GM19372 (cell line): ENCODE measurements around the gene CASKIN1.

Source experiments
- ATAC-seq: cut with Tn5 transposase; IDR thresholded peaks from one replicate; pipeline ENCODE4 v1.9.1; 2021; ENCODE audit warnings: mild to moderate bottlenecking, low read depth, moderate library complexity; ENCODE audit not compliant: unreplicated experiment

Gene CASKIN1

DNA sequence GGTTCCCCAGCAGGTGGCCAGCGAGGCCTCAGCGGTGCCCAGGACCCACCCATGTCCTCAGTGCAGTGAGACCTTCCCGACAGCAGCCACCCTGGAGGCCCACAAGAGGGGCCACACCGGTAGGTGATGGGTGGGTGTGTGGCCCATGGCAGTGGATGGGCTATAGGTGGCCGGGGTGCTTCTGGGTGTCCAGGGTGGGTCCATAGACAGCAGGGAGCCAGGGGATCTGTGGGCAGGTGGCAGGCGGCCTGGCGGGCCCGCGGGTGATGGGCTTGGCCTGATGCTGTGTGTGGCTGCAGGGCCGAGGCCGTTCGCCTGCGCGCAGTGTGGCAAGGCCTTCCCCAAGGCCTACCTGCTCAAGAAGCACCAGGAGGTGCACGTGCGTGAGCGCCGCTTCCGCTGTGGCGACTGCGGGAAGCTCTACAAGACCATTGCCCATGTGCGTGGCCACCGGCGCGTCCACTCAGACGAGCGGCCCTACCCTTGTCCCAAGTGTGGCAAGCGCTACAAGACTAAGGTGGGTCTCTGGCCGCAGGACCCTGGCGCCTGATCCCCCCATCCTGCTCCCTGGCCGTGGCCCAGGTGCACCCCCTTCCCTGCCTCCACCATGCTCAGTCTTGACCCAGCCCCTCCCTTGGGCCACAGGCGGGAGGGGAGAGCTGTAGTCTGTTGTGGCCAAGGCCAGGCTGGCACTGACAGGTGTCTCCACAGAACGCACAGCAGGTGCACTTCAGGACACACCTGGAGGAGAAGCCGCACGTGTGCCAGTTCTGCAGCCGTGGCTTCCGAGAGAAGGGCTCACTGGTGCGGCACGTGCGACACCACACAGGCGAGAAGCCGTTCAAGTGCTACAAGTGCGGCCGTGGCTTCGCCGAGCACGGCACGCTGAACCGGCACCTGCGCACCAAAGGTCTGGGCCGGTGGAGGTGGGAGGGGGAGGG, 37.7 kb upstream of the CASKIN1 start:
- ATAC-seq, result no peak

DNA sequence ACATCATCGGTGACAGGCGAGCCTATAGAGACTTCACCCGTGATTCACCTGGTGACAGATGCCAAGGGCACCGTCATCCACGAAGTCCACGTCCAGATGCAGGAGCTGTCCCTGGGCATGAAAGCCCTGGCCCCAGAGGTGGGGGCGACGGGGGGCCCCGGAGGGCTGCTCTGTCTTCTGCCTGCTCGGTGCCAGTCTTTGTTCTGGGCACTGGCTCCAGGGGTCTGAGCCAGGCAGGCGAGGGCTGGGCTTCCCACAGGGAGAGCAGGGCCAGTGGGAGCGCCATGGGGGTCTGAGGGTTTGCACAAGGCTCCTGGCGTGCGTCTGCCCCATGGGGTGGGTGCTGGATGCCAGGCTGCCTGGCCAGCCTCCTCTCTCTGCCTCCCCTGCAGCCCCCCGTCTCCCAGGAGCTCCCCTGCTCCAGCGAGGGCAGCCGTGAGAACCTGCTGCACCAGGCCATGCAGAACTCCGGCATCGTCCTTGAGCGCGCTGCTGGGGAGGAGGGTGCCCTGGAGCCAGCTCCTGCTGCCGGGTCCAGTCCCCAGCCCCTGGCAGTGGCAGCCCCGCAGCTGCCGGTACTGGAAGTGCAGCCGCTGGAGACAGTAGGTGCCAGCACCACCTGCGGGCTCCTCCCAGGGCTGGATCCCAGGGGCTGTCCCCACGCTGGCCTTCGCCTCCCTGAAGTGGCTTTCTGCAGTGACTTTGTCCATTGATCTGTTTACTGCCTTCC, 36.8 kb upstream of the CASKIN1 start:
- ATAC-seq, result no peak

DNA sequence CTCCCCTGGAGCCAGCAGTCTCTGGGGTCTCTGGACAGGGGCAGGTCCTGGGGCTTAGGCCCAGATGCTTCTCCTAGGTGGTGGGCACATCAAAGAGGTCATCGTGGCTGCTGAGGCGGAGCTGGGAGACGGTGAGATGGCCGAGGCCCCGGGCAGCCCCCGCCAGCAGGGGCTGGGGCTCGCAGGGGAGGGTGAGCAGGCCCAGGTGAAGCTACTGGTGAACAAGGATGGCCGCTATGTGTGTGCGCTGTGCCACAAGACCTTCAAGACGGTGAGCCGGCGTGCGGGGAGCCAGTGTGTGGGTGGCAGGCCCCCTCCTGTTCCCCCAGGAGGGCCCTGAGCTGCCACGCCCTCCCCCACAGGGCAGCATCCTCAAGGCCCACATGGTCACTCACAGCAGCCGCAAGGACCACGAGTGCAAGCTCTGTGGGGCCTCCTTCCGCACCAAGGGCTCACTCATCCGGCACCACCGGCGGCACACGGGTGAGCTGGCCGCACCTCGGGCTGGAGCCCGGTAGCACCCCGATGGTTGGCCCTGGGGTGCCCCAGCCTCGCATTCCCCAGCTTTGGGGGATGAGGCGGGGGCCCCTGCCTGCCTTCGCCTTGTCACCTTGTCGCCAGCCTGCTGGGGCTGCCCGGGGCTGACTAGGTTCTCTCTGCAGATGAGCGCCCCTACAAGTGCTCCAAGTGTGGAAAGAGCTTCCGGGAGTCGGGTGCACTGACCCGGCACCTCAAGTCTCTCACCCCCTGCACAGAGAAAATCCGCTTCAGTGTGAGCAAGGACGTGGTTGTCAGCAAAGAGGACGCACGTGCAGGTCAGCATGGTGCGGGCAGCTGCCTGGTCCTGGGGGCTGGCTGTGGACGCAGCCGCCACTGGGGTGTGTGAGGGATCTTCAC, 35.9 kb upstream of the CASKIN1 start:
- ATAC-seq, result no peak

DNA sequence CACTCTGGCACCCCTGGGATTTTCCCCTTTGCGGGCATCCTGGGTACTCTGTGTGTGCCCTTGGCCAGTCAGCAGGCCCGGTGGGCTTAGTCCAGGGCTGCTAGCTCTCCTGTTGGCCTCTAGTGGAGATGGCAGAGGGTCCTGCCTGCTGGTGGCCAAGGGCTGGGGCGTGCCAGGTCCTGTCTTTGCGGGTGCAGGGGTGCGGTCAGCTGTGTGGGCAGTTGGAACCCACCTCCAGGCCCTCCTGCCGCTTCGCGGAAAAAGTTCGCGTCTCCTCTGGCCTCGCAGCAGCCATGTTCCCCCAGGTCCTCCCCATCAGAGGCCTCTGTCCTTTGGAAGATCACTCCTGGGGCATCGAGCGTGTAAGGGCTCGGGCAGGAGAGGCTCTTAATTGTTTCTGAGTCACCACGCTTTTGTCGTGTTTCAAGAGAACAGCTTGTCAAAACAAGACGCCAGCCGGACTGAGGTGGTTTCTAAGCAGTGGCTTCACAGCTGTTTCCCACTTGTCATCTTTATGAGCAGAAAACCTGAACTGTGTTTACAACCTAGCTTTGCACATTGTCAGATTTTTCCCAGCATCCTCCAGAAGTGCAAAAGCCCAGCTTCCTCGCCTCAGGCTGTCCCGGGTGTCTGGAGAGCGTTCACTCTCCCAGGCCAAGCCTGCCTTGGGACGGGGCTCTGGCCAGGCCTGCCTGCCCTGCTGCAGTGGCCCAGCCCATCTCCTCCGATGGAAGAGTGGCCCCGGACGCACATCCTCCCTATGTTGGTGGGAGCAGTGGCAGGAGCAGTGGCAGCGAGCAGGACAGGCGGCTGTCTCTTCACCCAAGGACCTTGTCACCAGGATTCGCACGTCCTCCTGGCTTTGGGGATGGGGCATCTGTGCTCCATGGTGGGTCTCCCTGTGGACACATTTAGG, 34.9 kb upstream of the CASKIN1 start:
- ATAC-seq, result no peak

DNA sequence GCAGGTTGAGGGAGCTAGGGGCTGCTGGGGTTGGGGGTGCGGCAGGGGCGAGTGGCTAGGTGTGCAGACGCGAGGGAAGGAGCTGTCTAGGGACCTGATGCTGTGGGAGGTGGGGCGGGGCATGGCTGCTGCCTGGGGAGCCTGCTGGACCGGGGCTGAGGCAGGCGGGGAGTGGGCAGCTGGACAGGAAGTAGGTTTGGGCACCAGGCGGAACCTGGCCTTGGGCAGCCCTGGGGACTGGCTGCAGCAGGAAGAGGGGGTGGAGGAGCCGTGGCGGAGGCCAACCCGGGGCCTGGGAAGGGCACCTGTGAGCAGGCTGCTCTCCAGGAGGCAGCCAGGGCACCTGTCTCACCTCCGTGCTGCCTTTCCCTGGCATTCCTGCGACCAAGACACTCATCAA, 34.0 kb upstream of the CASKIN1 start:
- ATAC-seq, result no peak

DNA sequence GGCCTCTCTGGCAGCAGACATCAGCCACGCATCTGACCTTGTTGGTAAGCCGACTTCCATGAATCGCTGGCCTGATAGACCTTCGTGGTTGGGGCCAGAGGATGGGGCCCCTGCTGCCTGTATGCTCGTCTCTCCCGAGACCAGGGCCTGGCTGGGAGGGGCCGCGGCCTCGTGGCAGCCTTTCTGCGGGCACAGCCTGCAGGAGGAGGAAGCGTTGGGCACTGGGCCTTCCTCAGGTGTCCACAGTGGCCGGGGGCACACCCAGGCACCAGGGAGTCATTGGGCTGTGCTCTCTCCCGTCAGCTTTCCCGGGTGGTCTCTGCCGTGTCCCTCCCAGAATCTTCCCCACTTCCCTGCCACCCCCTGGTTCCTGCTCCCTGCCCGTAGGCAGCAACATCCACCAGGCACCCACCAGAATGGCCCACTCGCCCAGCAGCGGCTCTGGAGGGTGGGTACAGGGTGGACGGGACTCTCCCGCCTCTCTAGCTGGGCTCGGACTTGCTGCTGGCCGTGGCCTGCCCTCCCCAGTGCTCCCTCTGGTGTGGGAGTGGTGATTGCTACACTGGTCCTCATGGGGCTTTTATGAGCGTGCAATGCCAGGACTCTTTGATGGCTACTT, 33.3 kb upstream of the CASKIN1 start:
- ATAC-seq, result no peak

DNA sequence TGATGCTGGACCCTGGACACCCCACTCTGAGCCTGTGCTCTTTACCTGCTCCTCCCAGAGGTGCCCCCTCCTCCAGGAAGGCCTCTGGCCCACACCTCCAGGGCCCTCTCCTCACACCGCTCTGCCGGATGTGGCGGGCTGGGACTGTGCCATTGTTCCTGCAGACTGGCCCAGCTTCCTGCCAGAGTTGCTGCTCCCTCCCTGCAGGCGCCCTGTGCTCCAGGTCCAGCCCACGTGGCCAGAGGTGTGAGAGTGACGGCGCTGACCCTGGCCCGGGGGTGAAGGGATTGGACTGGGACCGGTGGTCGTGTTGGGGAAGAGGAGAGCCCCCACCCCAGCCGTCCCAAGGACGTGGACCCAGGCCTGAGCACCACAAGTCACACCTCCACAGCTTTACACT, 32.7 kb upstream of the CASKIN1 start:
- ATAC-seq, result no peak

DNA sequence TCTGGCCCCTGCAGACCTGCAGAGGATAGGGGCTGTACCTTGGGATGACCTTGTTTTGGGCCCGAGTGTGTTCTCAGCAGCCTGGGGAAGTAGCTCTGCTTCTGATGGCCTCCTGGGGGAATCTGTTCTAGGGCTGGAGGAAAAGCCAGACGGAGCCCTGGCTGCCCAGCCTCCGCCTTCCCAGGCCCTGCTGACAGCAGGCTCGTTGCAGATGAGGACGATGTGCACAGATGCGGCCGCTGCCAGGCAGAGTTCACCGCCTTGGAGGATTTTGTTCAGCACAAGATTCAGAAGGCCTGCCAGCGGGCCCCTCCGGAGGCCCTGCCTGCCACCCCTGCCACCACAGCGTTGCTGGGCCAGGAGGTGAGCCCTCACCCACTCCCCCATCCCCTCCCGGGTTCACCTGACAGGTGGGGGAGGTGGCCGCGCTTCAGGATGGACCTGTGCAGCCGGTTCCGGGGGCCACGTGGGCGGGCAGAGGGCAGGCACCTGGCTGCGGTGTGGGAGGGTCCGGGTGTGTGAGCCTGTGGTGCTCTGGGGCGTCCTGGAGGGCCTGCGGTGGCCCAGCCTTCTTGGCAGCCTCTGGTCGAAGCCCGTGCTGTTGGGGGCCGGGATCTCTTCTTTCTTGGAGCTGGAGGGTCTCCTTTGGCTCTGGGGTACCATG, 31.9 kb upstream of the CASKIN1 start:
- no peak for ATAC-seq

DNA sequence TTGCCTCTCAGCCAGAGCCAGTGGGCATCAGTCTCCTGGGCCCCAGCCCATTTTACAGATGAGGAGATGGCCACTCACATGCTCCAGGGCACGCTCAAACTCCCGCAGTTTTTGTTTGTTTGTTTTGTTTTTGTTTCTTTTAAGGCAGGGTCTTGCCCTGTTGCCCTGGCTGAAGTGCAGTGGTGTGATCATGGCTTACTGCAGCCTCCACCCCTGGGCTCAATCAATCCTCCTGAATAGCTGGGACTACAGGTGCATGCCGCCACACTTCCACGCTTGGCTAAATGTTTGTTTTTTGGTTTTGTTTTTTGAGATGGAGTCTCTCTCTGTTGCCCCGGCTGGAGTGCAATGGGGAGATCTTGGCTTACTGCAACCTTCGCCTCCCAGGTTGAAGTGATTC, 30.5 kb upstream of the CASKIN1 start:
- ATAC-seq, result no peak

DNA sequence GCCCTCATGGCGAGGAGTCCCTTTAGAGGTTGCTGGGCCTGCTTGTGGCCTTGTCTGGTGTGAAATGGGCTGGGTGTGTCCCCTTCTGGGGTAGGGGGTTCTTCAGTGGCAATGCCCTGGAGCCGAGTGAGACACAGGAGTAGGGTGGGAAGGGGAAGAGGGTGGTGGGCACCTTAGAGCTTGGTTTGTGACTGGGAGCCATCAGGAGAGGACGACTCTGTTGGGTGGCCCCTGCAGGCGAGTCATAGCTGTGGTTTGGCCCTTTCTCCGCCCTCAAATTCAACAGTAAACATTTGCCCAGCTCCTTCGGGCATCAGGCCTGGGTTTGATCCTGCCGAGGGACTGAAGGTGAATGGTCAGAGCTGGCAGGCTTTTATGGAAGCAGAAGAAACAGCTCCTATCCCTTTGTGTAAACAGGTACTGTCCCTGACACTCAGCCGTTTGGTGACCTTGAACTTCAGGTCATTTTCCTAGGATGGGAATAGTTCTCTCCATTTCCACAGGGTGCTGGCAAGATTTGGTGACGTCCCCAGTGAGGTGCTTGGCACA, 29.9 kb upstream of the CASKIN1 start:
- ATAC-seq, result no peak

DNA sequence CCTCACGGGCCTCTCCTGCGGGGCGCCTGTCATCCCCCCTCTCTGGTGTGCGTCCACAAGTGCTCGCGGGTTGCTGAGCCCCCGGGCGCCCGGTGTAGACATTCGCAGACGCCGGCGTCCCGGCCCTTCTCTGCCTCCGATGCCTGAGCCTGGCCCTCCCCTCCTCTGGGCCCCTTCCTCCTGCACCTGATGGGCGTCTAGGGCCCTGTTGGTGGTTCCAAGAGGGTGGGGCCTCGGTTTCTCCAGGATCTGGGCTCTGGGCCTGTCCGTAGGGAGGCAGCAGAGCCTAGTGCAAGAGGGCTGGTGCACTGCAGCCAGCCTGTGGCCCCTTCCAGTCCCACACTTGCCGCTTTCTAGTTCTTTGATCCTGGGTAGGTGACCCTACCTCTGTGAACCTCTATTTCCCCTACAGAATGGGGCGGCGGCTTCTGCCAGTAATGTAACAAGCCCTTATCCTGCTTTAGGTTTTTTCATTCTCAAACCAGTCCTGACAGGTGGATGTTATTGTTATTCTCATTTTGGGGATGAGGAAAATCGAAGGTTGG, 27.6 kb upstream of the CASKIN1 start:
- ATAC-seq, result peak; percentile 16

DNA sequence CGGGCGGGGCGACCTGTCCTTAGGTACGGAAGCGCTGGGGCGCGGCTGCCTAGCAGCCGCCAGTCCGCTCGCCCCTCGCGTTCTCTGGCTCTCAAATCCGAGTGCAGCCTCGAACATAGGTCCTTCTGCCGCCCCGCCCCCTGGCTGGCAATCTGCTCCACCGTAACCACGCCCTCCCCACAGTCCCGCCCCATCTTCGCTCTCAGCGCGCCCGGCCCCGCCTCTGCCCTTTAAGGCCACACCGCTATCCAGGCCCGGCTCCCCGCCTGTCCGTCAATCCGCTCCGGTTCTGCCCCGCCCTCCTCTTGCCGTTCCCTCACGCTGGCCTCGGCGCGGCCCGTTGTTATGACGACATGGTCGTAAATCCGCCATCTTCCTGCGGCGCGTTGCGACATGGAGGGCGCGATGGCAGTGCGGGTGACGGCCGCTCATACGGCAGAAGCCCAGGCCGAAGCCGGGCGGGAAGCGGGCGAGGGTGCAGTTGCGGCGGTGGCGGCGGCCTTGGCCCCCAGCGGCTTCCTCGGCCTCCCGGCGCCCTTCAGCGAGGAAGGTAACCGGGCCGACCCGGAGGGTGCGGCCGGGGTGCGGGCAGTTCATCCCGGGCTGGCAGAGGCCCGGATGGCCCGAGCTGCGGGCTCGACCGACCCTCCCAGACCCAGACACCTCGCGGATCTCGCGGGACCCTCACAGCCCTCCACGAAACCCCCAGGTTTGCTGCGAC, 27.0 kb upstream of the CASKIN1 start, which contains the start of gene E4F1:
TSS of gene E4F1 (plus strand) at position 371 of the 721 bp plus-strand sequence. CDS start at position 394, 23 bp downstream.
- ATAC-seq, result peak; percentile 94

DNA sequence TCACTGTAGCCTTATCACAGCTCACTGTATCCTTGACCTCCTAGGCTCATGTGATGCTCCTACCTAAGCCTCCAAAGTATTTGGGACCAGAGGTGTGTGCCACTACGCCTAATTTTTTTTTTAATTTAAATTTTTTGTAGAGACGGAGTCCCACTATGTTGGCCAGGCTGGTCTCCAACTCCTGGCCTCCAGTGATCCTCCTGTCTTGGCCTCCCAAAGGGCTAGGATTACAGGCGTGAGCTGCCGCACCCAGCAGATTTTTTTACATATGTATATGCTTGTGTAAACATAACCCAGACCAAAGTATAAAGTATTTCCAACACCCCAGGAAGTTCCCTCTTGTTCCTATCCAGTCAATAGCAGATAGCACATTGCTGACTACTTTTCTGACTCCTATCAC, 19.9 kb upstream of the CASKIN1 start:
- ATAC-seq, result no peak

DNA sequence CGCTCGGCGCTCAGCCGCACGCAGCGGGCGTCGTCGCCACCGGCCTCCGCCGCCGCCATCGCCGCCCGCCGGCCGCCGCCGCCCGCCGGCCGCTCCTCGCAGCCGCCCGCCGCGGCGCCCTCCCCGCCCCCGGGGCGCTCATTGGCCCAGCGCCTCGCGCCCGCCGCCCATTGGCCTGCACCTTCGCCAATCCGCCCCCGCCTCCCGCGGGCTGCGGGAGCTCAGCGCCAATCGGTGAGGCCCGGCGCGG, 18.2 kb upstream of the CASKIN1 start, which contains the start of gene PGP:
TSS of gene PGP (minus strand) at position 122 of the 250 bp plus-strand sequence. CDS start at position 59, 63 bp downstream.
- ATAC-seq, result peak; percentile 87

DNA sequence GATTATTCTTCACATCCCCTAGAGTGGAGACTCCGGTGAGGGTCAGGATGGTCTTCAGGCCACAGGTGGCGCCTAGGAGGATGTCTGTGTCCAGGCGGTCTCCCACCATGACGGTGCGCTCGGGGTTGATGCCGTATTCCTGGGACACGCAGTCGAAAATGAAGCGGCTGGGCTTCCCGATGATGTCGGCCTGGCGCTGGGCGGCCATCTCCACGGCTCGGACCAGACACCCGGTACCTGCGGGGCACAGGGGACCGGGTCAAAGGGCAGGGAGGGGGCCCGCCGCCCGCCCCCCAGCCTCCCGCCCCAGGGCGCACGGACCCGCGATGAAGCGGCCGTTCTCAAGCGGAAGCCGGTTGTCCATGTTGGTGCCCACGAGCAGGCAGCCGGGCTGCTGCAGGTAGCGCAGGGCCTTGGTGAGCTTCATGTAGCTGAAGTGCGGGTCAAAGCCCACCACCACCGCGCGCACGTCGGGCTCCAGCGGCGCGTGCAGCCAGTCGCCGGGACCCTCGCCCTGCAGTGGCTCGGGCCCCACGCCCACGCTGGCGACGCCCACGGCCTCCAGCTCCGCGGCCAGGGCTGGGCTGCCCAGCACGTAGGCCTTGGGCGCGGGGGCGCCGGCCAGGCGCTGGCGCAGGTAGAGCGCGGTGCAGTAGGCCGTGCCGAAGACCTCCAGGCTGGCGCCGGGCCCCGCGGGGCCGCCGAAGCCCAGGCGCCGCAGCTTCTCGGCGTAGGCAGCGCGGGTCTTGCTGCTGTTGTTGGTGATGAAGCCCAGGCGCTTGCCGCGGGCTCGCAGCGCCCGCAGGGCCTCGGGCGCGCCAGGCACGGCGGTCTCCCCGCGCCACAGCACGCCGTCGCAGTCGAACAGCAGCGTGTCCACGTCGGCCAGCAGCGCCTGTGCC, 17.7 kb upstream of the CASKIN1 start:
- ATAC-seq, result no peak
